ENCODE measurements around the gene OR8B8. TPM values are rescaled to one million over a fixed set of nuclear protein-coding genes. Genes with fewer than 3 reads are reported as not detected.
"Not testable (repeated sequence)": the region's sequence is repeated elsewhere in the genome, so short reads cannot be mapped to it uniquely, and the experiment has no call there.

Gene OR8B8
- total RNA-seq, 2 experiments from 2014 or later = not detected

GRCh38 chr11:124434699-124435098, 10.8 kb downstream of the OR8B8 start:
- POLR2A ChIA-PET = no interaction called here

GRCh38 chr11:124429599-124429998, 15.9 kb downstream of the OR8B8 start:
- ChIA-PET CTCF (interaction anchor here (0.7 to 1.2 kb wide), 5 partner anchors 8 to 215 kb away, joined by 3 to 5 read pairs (median 3); no protein-coding TSS in a partner anchor), POLR2A (no interaction called here)
- no peak overlapping the region for H3K27ac Mint-ChIP-seq
- H3K9me3 Mint-ChIP-seq (ENCODE audit: low read depth) = peaks cover 2% of the 10 kb centered on the region
- ATAC-seq (no peak), DNase-seq (no peak)
- H3K36me3 Mint-ChIP-seq (ENCODE audit: low read depth) = no peaks in the 10 kb centered on the region
- intact Hi-C loops (cut with DNase I, micrococcal nuclease) = no loop called here
- H3K4me1 Mint-ChIP-seq = no peaks in the 10 kb centered on the region
- peaks cover 4% of the 10 kb centered on the region for H3K27me3 Mint-ChIP-seq
- no peak overlapping the region for H3K4me3 Mint-ChIP-seq

More at GRCh38 chr11:124434699-124435098, 10.8 kb downstream of the OR8B8 start:
- no peak for ATAC-seq
- H3K36me3 Mint-ChIP-seq (ENCODE audit: low read depth) = no peaks in the 10 kb centered on the region
- no peak for DNase-seq
- H3K27ac Mint-ChIP-seq = no peak overlapping the region
- H3K9me3 Mint-ChIP-seq (ENCODE audit: low read depth) = no peaks in the 10 kb centered on the region
- H3K4me3 Mint-ChIP-seq = no peak overlapping the region
- no peaks in the 10 kb centered on the region for H3K4me1 Mint-ChIP-seq
- H3K27me3 Mint-ChIP-seq = peaks cover 16% of the 10 kb centered on the region
- intact Hi-C loops (cut with DNase I, micrococcal nuclease) = no loop called here
- CTCF ChIA-PET = no interaction called here

GRCh38 chr11:124424384-124424921, 21.0 kb downstream of the OR8B8 start, which contains the start of gene OR8B4:
Gene OR8B4, minus strand, starts transcription at chr11:124424871. Its CDS starts 0 bp downstream, at chr11:124424871.
- ATAC-seq = no peak
- no peaks in the 10 kb centered on the region for H3K9me3 Mint-ChIP-seq (ENCODE audit: low read depth)
- H3K36me3 Mint-ChIP-seq (ENCODE audit: low read depth) = no peaks in the 10 kb centered on the region
- H3K4me1 Mint-ChIP-seq = no peaks in the 10 kb centered on the region
- no peak within 1 kb of the TSS for H3K27ac Mint-ChIP-seq
- H3K27me3 Mint-ChIP-seq = peaks cover 13% of the 10 kb centered on the region
- no peak for DNase-seq
- CTCF ChIA-PET = no interaction called here
- H3K4me3 Mint-ChIP-seq = no peak within 1 kb of the TSS
- intact Hi-C loops (cut with DNase I, micrococcal nuclease) = no loop called here
- POLR2A ChIA-PET = no interaction called here

GRCh38 chr11:124421043-124421442, 24.5 kb downstream of the OR8B8 start:
- peaks cover 18% of the 10 kb centered on the region for H3K27me3 Mint-ChIP-seq

GRCh38 chr11:124415356-124415923, 30.1 kb downstream of the OR8B8 start:
- CTCF ChIA-PET = interaction anchor here (0.8 to 5.5 kb wide), 10 partner anchors 10 to 175 kb away, joined by 3 to 36 read pairs (median 4); partner anchors contain the start of gene OR8B8
- intact Hi-C loops (cut with DNase I, micrococcal nuclease) = loop anchor here (1.0 to 10.0 kb wide), 4 partner anchors 171 to 449 kb away; partner anchors contain the start of genes ESAM (in 1 of the 2) and ROBO3 (in 1 of the 2)
- ATAC-seq = no peak
- H3K27me3 Mint-ChIP-seq = peaks cover 8% of the 10 kb centered on the region
- H3K4me3 Mint-ChIP-seq = no peak overlapping the region
- no peaks in the 10 kb centered on the region for H3K36me3 Mint-ChIP-seq (ENCODE audit: low read depth)
- POLR2A ChIA-PET = no interaction called here
- H3K9me3 Mint-ChIP-seq (ENCODE audit: low read depth) = no peaks in the 10 kb centered on the region
- no peak for DNase-seq
- H3K27ac Mint-ChIP-seq = no peak overlapping the region
- H3K4me1 Mint-ChIP-seq = no peaks in the 10 kb centered on the region

More at GRCh38 chr11:124421043-124421442, 24.5 kb downstream of the OR8B8 start:
- Mint-ChIP-seq H3K36me3 (ENCODE audit: low read depth) (no peaks in the 10 kb centered on the region), H3K27ac (no peak overlapping the region), H3K9me3 (ENCODE audit: low read depth) (no peaks in the 10 kb centered on the region), H3K4me3 (no peak overlapping the region), H3K4me1 (no peaks in the 10 kb centered on the region)
- intact Hi-C loops (cut with DNase I, micrococcal nuclease) = no loop called here
- DNase-seq (no peak), ATAC-seq (no peak)
- ChIA-PET POLR2A (no interaction called here), CTCF (interaction anchor here (0.8 to 1.0 kb wide), 2 partner anchors 9 to 164 kb away, joined by 3 read pairs; no protein-coding TSS in a partner anchor)

- ChIA-PET CTCF (interaction anchor here (2.0 kb wide), 1 partner anchor 8 kb away, joined by 14 read pairs; no protein-coding TSS in a partner anchor), POLR2A (no interaction called here)
- DNase-seq (no peak), ATAC-seq (no peak)
- intact Hi-C loops (cut with DNase I, micrococcal nuclease) = loop anchor here in 1 of 2 experiments (10.0 kb wide), 1 partner anchor 455 kb away; the partner anchor contains the start of gene ROBO3
- Mint-ChIP-seq H3K36me3 (ENCODE audit: low read depth) (no peaks in the 10 kb centered on the region), H3K9me3 (ENCODE audit: low read depth) (no peaks in the 10 kb centered on the region), H3K27ac (no peak overlapping the region), H3K4me3 (no peak overlapping the region), H3K4me1 (no peaks in the 10 kb centered on the region), H3K27me3 (peaks cover 15% of the 10 kb centered on the region)
Observed at GRCh38 chr11:124409906-124410305, 35.6 kb downstream of the OR8B8 start.

GRCh38 chr11:124405581-124405980, 39.9 kb downstream of the OR8B8 start:
- H3K27ac Mint-ChIP-seq = no peak overlapping the region
- ATAC-seq (no peak), DNase-seq (no peak)
- H3K36me3 Mint-ChIP-seq (ENCODE audit: low read depth) = no peaks in the 10 kb centered on the region
- peaks cover 16% of the 10 kb centered on the region for H3K27me3 Mint-ChIP-seq
- intact Hi-C loops (cut with DNase I, micrococcal nuclease) = no loop called here
- no peaks in the 10 kb centered on the region for H3K9me3 Mint-ChIP-seq (ENCODE audit: low read depth)
- H3K4me3 Mint-ChIP-seq = no peak overlapping the region
- peaks cover 2% of the 10 kb centered on the region for H3K4me1 Mint-ChIP-seq
- CTCF ChIA-PET = interaction anchor here (0.9 kb wide), 1 partner anchor 164 kb away, joined by 3 read pairs; the partner anchor contains the start of gene OR8A1
- POLR2A ChIA-PET = no interaction called here

GRCh38 chr11:124403186-124403585, 42.3 kb downstream of the OR8B8 start:
- H3K4me3 Mint-ChIP-seq; H3K4me1 Mint-ChIP-seq; H3K27me3 Mint-ChIP-seq; H3K9me3 Mint-ChIP-seq (ENCODE audit: low read depth); ATAC-seq; POLR2A ChIA-PET; DNase-seq; H3K36me3 Mint-ChIP-seq (ENCODE audit: low read depth); H3K27ac Mint-ChIP-seq: not testable (repeated sequence)
- intact Hi-C loops (cut with DNase I, micrococcal nuclease) = loop anchor here (5.0 kb wide), 2 partner anchors 184 to 331 kb away; no protein-coding TSS in a partner anchor
- CTCF ChIA-PET = interaction anchor here (1.4 to 5.4 kb wide), 3 partner anchors 15 to 192 kb away, joined by 4 to 36 read pairs (median 17); no protein-coding TSS in a partner anchor

- Mint-ChIP-seq H3K27me3 (peaks cover 4% of the 10 kb centered on the region), H3K4me1 (peaks cover 2% of the 10 kb centered on the region), H3K4me3 (no peak overlapping the region), H3K27ac (no peak overlapping the region), H3K9me3 (ENCODE audit: low read depth) (no peaks in the 10 kb centered on the region), H3K36me3 (ENCODE audit: low read depth) (no peaks in the 10 kb centered on the region)
- CTCF ChIA-PET = interaction anchor here (0.6 to 5.4 kb wide), 13 partner anchors 9 to 213 kb away, joined by 3 to 36 read pairs (median 4); no protein-coding TSS in a partner anchor
- POLR2A ChIA-PET = no interaction called here
- ATAC-seq = peak; percentile 93
- DNase-seq = peak; percentile 82
- intact Hi-C loops (cut with DNase I, micrococcal nuclease) = loop anchor here (1.0 to 5.0 kb wide), 3 partner anchors 184 to 330 kb away; no protein-coding TSS in a partner anchor
Observed at GRCh38 chr11:124402326-124402922, 43.1 kb downstream of the OR8B8 start.

- no peak within 1 kb of the TSS for H3K4me3 Mint-ChIP-seq
- POLR2A ChIA-PET = no interaction called here
- no peaks in the 10 kb centered on the region for H3K9me3 Mint-ChIP-seq (ENCODE audit: low read depth)
- no peaks in the 10 kb centered on the region for H3K36me3 Mint-ChIP-seq (ENCODE audit: low read depth)
- H3K4me1 Mint-ChIP-seq = peaks cover 2% of the 10 kb centered on the region
- intact Hi-C loops (cut with DNase I, micrococcal nuclease) = no loop called here
- CTCF ChIA-PET = no interaction called here
- no peak for ATAC-seq
- H3K27me3 Mint-ChIP-seq = peaks cover 2% of the 10 kb centered on the region
- H3K27ac Mint-ChIP-seq = no peak within 1 kb of the TSS
- no peak for DNase-seq
Observed at GRCh38 chr11:124398924-124399323, 46.6 kb downstream of the OR8B8 start, which contains the start of gene OR8B3. Gene OR8B3, minus strand, starts transcription at chr11:124399024. Its CDS starts 1,673 bp downstream, at chr11:124397351.

GRCh38 chr11:124396847-124397246, 48.6 kb downstream of the OR8B8 start:
- H3K27ac Mint-ChIP-seq = not testable (repeated sequence)

More at GRCh38 chr11:124396847-124397246, 48.6 kb downstream of the OR8B8 start:
- ATAC-seq; H3K9me3 Mint-ChIP-seq (ENCODE audit: low read depth); DNase-seq; H3K4me1 Mint-ChIP-seq; H3K27me3 Mint-ChIP-seq; CTCF ChIA-PET; H3K4me3 Mint-ChIP-seq; POLR2A ChIA-PET; H3K36me3 Mint-ChIP-seq (ENCODE audit: low read depth); intact Hi-C loops (cut with DNase I, micrococcal nuclease): not testable (repeated sequence)
